ENCODE results near the gene PLEKHG4B. TPM values are rescaled to one million over a fixed set of nuclear protein-coding genes. Genes with fewer than 3 reads are reported as not detected.
"Not testable (repeated sequence)": the region's sequence is repeated elsewhere in the genome, so short reads cannot be mapped to it uniquely, and the experiment has no call there.

PLEKHG4B gene
- total RNA-seq, 2 donors from 2014 or later: 0.55 TPM; not detected in 1

GRCh38 chr5:161803-162110 is 69.8 kb downstream of the PLEKHG4B start:
- H3K9me3 ChIP-seq (ENCODE audit: control insufficient read depth, low read length, poor library complexity, severe bottlenecking): no peaks in the 10 kb centered on the region
- H3K36me3 Mint-ChIP-seq (ENCODE audit: low read depth): peaks cover 3% of the 10 kb centered on the region
- peaks cover 2% of the 10 kb centered on the region for H3K4me1 Mint-ChIP-seq
- H3K27me3 Mint-ChIP-seq: peaks cover 38% of the 10 kb centered on the region
- ATAC-seq (no peak), DNase-seq (no peak)
- no peak overlapping the region for H3K27ac Mint-ChIP-seq
- H3K4me3 Mint-ChIP-seq: no peak overlapping the region

DNA sequence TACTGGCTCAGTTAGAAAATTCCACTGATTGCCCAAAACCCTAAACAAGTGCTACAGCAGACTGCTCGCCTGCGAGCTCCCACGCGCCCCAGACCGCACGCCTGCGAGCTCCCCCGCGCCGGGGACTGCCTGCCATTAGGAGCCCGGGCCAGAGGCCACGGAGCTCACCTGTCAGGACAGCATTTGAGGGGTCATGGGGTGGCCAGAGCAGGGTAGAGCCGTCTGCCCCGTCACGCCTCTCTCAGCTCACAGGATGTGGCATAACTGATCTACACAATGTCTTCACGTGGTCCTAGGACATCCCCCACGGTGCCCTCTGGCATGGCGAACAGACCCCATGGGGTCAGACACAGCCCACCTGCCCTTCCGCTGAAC is 70.2 kb downstream of the PLEKHG4B start:
- H3K9me3 ChIP-seq (ENCODE audit: control insufficient read depth, low read length, poor library complexity, severe bottlenecking): no peaks in the 10 kb centered on the region
- Mint-ChIP-seq H3K4me3 (no peak overlapping the region), H3K27me3 (peaks cover 33% of the 10 kb centered on the region), H3K4me1 (peaks cover 2% of the 10 kb centered on the region), H3K36me3 (ENCODE audit: low read depth) (peaks cover 3% of the 10 kb centered on the region), H3K27ac (no peak overlapping the region)
- DNase-seq (no peak), ATAC-seq (no peak)

GRCh38 chr5:162565-163337 is 70.8 kb downstream of the PLEKHG4B start:
- no peaks in the 10 kb centered on the region for H3K9me3 ChIP-seq (ENCODE audit: control insufficient read depth, low read length, poor library complexity, severe bottlenecking)
- Mint-ChIP-seq H3K27ac (no peak overlapping the region), H3K4me3 (no peak overlapping the region), H3K36me3 (ENCODE audit: low read depth) (peaks cover 3% of the 10 kb centered on the region), H3K27me3 (peaks cover 32% of the 10 kb centered on the region), H3K4me1 (peaks cover 2% of the 10 kb centered on the region)
- DNase-seq: no peak
- ATAC-seq: no peak

- DNase-seq (no peak), ATAC-seq (no peak)
- peaks cover 3% of the 10 kb centered on the region for H3K36me3 Mint-ChIP-seq (ENCODE audit: low read depth)
- peaks cover 32% of the 10 kb centered on the region for H3K27me3 Mint-ChIP-seq
- H3K9me3 ChIP-seq (ENCODE audit: control insufficient read depth, low read length, poor library complexity, severe bottlenecking): no peaks in the 10 kb centered on the region
- peaks cover 2% of the 10 kb centered on the region for H3K4me1 Mint-ChIP-seq
- H3K4me3 Mint-ChIP-seq: no peak overlapping the region
- no peak overlapping the region for H3K27ac Mint-ChIP-seq
Measured at GRCh38 chr5:163338-163620, 71.3 kb downstream of the PLEKHG4B start.

DNA sequence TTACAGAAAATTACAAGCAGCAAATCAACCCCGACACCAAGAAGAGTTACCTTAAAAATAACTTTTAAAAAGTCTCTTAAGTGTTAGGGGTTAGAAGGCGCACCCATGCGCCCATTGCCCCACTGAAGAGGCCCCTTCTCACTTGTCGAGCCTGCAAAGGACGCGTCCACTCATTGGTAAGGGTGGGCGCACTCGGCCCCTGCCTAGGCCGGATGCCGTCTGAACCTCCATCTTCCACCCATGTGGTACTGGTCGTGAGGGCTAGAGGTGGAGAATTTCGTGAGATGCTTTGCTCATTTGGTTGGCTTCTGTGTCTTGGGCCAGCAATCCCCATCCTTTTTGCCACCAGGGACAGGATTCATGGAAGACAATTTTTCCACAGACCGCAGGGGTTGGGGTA is 71.9 kb downstream of the PLEKHG4B start:
- Mint-ChIP-seq H3K36me3 (ENCODE audit: low read depth) (peaks cover 3% of the 10 kb centered on the region), H3K27ac (no peak overlapping the region), H3K4me3 (no peak overlapping the region), H3K4me1 (peaks cover 2% of the 10 kb centered on the region), H3K27me3 (peaks cover 29% of the 10 kb centered on the region)
- ATAC-seq: no peak
- no peaks in the 10 kb centered on the region for H3K9me3 ChIP-seq (ENCODE audit: control insufficient read depth, low read length, poor library complexity, severe bottlenecking)
- no peak for DNase-seq

DNA sequence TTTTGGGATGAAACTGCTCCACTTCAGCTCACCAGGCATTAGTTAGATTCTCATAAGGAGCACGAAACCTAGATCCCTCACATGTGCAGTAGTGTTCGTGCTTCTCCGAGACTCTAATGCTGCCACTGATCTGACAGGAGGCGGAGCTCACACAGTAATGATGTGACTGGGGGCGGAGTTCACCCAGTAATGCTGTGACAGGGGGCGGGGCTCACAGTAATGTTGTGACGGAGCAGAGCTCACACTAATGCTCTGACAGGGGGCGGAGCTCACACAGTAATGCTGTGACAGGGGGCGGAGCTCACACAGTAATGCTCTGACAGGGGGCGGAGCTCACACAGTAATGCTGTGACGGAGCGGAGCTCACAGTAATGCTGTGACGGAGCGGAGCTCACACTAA is 72.3 kb downstream of the PLEKHG4B start:
- Mint-ChIP-seq H3K4me3 (no peak overlapping the region), H3K27ac (no peak overlapping the region), H3K36me3 (ENCODE audit: low read depth) (peaks cover 2% of the 10 kb centered on the region), H3K4me1 (peaks cover 2% of the 10 kb centered on the region), H3K27me3 (peaks cover 25% of the 10 kb centered on the region)
- ATAC-seq (no peak), DNase-seq (no peak)
- H3K9me3 ChIP-seq (ENCODE audit: control insufficient read depth, low read length, poor library complexity, severe bottlenecking): no peaks in the 10 kb centered on the region

DNA sequence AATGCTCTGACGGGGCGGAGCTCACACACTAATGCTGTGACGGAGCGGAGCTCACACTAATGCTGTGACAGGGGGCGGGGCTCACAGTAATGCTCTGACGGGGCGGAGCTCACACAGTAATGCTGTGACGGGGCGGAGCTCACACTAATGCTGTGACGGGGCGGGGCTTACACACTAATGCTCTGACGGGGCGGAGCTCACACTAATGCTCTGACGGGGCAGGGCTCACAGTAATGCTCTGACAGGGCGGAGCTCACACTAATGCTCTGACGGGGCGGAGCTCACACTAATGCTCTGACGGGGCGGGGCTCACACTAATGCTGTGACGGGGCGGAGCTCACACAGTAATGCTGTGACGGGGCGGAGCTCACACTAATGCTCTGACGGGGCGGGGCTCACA is 72.8 kb downstream of the PLEKHG4B start:
- peaks cover 20% of the 10 kb centered on the region for H3K27me3 Mint-ChIP-seq

DNA sequence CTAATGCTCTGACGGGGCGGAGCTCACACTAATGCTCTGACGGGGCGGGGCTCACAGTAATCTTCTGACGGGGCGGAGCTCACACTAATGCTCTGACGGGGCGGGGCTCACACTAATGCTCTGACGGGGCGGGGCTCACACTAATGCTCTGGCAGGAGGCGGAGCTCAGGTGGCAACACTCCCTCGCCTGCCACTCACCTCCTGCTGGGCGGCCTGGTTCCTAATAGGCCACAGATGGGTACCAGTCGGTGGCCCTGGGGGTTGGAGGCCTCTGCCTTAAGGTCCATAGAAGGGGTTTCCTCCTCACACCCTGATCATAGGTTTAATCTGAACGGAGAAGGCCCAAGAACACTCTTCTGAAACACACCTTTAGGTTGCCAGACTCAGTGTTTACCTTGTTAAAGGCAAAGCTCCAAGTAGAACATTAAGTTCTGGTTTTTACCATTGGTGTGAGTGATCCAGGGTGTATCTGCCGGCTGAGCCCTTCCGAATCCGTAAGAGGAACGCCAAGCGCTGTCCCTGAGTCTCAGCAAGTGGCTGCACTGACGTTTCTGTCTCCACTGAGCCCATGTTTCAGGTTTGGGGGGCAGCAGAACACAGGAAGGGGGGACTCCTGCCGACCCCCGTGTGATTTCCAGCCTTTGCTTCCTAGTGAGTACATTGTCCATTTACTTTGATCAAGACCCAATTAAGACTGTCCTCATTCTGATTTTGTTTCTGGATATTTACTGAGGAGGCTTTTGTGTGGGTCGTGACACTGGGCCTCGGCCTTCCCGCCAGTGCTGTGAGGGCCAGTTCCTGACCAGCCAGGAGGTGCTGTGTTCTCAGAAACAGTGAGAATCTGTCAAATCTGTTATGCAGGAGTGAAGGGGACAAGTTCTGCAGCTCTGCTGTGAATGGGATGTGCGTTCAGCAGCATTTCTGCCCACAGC is 74.7 kb downstream of the PLEKHG4B start:
- Mint-ChIP-seq H3K4me1 (no peaks in the 10 kb centered on the region), H3K36me3 (ENCODE audit: low read depth) (no peaks in the 10 kb centered on the region), H3K27me3 (peaks cover under 1% of the 10 kb centered on the region), H3K4me3 (no peak overlapping the region), H3K27ac (no peak overlapping the region)
- ATAC-seq (no peak), DNase-seq (no peak)
- no peaks in the 10 kb centered on the region for H3K9me3 ChIP-seq (ENCODE audit: control insufficient read depth, low read length, poor library complexity, severe bottlenecking)

More for the DNA sequence above, 72.8 kb downstream of the PLEKHG4B start:
- not testable (repeated sequence) for H3K36me3 Mint-ChIP-seq (ENCODE audit: low read depth); H3K27ac Mint-ChIP-seq; DNase-seq; ATAC-seq; H3K4me1 Mint-ChIP-seq; H3K9me3 ChIP-seq (ENCODE audit: control insufficient read depth, low read length, poor library complexity, severe bottlenecking); H3K4me3 Mint-ChIP-seq

DNA sequence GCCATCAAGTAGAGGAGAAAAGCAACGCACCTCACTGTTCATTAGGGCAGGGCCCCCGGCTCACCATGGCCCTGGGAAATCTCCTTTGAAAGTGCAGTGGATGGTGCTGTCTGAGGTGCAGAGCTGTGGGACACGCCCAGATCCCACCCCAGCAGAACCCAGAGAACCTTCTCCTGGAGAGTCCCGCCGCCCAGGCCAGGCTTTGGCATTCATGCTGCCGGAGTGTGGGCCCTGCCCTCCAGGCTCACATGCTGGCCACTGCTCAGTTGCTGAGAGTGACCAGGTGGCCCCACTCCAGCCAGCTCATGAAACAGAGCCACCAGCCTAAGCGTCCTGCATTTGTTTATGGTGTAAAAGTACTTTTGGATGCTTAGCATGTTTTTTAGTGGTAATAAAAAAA is 75.5 kb downstream of the PLEKHG4B start:
- Mint-ChIP-seq H3K4me1 (no peaks in the 10 kb centered on the region), H3K36me3 (ENCODE audit: low read depth) (no peaks in the 10 kb centered on the region), H3K27me3 (peaks cover 2% of the 10 kb centered on the region), H3K4me3 (no peak overlapping the region), H3K27ac (no peak overlapping the region)
- DNase-seq (no peak), ATAC-seq (no peak)
- no peaks in the 10 kb centered on the region for H3K9me3 ChIP-seq (ENCODE audit: control insufficient read depth, low read length, poor library complexity, severe bottlenecking)

GRCh38 chr5:167982-168660 is 76.2 kb downstream of the PLEKHG4B start:
- Mint-ChIP-seq H3K36me3 (ENCODE audit: low read depth) (no peaks in the 10 kb centered on the region), H3K27me3 (peaks cover 8% of the 10 kb centered on the region), H3K4me3 (no peak overlapping the region), H3K27ac (no peak overlapping the region), H3K4me1 (no peaks in the 10 kb centered on the region)
- ATAC-seq: no peak
- no peaks in the 10 kb centered on the region for H3K9me3 ChIP-seq (ENCODE audit: control insufficient read depth, low read length, poor library complexity, severe bottlenecking)
- DNase-seq: no peak

GRCh38 chr5:169071-169727 is 77.2 kb downstream of the PLEKHG4B start:
- DNase-seq (no peak), ATAC-seq (no peak)
- H3K4me3 Mint-ChIP-seq: no peak overlapping the region
- H3K36me3 Mint-ChIP-seq (ENCODE audit: low read depth): no peaks in the 10 kb centered on the region
- peaks cover 17% of the 10 kb centered on the region for H3K27me3 Mint-ChIP-seq
- no peaks in the 10 kb centered on the region for H3K9me3 ChIP-seq (ENCODE audit: control insufficient read depth, low read length, poor library complexity, severe bottlenecking)
- no peak overlapping the region for H3K27ac Mint-ChIP-seq
- peaks cover 2% of the 10 kb centered on the region for H3K4me1 Mint-ChIP-seq

DNA sequence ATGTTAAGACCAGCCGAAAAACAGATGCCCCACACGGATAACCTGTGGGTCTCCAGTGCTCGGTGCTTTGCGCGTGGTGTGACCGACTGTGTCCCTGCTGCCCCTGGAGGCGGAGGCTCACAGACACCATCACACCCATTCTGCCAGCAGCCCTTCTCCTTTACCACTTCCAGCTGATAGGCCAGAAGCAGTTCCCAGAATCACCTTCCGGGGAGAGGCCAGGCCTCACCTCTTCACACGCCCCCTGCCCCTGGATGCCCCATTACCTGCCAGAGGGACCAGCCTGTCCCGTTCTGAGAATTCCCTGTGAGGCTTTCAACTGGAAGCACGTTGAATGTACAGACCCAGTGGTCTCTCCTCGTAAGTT is 77.7 kb downstream of the PLEKHG4B start:
- ATAC-seq (no peak), DNase-seq (no peak)
- Mint-ChIP-seq H3K27me3 (peaks cover 17% of the 10 kb centered on the region), H3K27ac (no peak overlapping the region), H3K36me3 (ENCODE audit: low read depth) (no peaks in the 10 kb centered on the region), H3K4me1 (peaks cover 4% of the 10 kb centered on the region), H3K4me3 (no peak overlapping the region)
- H3K9me3 ChIP-seq (ENCODE audit: control insufficient read depth, low read length, poor library complexity, severe bottlenecking): no peaks in the 10 kb centered on the region
